NCI-H1436 (cell line): ENCODE results near the gene ZBTB43.

Source experiments
- DNase-seq: peaks from one replicate; lab custom pipeline; 2025; lab: John Stamatoyannopoulos, UW

ZBTB43 gene

GRCh38 chr9:126886034-126886822, 81.4 kb downstream of the ZBTB43 start:
- DNase-seq, result no peak

GRCh38 chr9:126886897-126887296, 82.1 kb downstream of the ZBTB43 start:
- no peak for DNase-seq
